GM21825 (cell line): Measurements from ENCODE around the gene BET1L.
"Not testable (repeated sequence)": the region's sequence is repeated elsewhere in the genome, so short reads cannot be mapped to it uniquely, and the experiment has no call there.

ENCODE experiments used
- ATAC-seq: cut with Tn5 transposase; IDR thresholded peaks from one replicate; pipeline ENCODE4 v1.9.1; 2021; ENCODE audit warnings: mild to moderate bottlenecking, moderate library complexity; ENCODE audit not compliant: unreplicated experiment

The BET1L gene

DNA sequence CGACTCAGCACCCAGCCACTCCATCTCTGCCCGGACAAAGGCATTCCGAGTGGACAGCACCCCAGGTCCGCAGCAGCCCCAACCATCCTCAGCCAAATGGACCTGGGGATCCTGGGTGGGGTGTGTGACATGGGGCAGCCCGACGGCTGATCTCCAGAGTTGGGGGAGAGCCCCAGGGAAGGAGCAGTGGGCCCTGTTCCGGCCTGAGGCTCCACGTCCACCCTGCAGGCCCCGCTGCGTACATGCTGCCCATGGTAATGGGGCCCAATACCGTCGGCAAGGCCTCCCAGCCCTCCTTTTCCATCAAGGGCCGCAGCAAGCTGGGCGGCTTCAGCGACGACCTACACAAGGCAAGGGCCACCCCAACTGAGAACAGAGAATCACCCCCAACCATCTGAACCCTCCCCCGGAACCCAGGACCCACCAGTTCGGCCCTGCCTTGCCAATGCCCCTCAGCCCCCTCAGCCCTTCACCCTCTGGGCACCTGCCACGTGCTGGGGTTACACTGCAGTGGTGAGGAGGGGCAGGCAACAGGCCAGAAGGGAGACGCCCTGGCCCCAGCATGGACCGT lies 8.9 kb downstream of the BET1L start:
- ATAC-seq: no peak

DNA sequence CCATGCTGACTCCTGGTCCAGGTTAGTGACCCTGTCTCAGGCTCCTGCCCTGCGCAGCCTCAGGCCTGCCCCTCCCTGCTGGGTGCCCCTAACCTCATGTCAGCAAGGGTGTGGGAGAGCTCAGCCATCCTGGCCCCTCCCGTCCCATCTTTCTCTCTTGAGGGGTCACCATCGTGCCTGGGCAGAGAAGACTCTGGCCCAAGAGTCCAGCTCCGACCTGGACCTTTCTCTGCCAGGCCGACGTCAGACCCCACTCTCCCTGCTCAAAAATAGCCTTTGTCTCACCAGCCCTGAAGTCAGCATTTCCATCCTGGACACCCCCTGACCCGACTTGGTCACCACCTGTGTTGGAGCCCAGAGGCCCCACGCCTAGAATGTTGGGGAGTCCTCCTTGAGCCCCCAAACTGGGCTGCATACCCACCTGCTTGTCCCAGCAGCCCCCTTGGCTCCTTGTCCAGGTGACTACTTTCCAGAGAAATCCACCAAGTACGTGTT lies 9.4 kb downstream of the BET1L start:
- ATAC-seq: no peak

GRCh38 chr11:196786-197731 lies 10.1 kb downstream of the BET1L start:
- ATAC-seq: no peak

- ATAC-seq: not testable (repeated sequence)
These were observed 13.7 kb downstream of the BET1L start for GRCh38 chr11:193481-193880.

GRCh38 chr11:192674-193128 lies 14.5 kb downstream of the BET1L start, which contains the start of gene SCGB1C1:
TSS of gene SCGB1C1 (plus strand) at chr11:193078. CDS start at chr11:193100, 22 bp downstream.
- not testable (repeated sequence) for ATAC-seq

- not testable (repeated sequence) for ATAC-seq
These were observed 15.4 kb downstream of the BET1L start for GRCh38 chr11:191490-192478.

DNA sequence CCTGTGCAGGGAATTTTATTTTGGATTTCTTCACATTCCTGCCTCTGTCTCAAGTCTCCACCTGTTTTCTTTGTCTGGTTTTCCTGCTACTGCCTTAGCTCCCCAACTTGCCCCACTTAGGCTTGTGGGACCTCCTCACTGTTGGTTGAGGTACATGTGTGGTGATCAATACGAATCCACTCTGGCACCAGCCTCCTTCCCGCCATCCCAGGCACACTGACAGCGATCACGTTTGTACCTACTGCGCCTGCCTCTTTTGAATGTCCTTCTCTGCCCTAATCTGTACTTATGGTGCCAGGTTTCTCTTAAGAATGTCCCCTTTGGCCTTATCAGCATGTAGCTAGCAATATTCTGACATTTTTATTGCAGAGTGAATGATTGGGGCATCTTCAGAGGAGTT lies 16.7 kb downstream of the BET1L start:
- not testable (repeated sequence) for ATAC-seq

DNA sequence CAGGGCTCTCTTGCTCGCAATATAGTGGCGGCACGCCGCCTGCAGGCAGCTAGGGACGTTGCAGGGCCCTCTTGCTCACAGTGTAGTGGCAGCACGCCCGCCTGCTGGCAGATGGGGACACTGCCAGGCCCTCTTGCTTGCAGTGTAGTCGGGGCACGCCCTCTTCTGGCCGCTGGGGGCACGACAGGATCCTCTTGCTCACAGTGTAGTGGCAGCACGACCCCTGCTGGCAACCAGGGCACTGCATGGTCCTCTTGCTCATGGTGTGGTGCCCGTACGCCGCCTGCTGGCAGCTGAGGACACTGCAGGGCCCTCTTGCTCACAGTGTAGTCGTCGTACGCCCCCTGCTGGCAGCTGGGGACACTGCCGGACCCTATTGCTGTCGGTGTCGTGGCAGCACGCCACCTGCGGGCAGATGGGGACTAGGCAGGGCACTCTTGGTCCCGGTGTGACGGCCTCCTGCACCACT lies 17.3 kb downstream of the BET1L start:
- peak; percentile 75 for ATAC-seq

DNA sequence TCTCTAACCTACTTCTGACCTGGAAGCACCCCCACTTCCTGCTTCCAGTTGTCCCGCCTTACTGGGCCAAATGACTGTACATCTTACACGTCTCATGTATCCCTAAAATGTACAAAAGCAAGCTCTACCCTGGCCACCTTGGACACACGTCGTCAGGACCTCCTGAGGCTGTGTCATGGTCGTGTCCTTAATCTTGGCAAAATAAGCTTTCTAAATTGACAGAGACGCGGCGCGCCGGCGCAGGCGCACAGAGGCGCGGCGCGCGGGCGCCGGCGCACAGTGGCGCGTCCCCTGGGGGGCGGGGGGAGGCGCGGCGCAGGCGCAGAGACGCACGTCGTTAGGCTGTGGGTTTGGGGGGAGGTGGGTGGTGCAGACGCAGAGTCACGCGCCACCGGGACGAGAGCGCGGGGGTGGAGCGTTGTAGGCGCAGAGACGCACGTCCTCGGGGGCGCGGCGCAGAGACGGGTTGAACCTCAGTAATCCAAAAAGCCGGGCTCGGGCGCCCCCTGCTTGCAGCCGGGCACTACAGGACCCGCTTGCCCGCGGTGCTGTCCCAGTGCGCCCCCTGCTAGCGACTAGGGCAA lies 17.9 kb downstream of the BET1L start:
- not testable (repeated sequence) for ATAC-seq

DNA sequence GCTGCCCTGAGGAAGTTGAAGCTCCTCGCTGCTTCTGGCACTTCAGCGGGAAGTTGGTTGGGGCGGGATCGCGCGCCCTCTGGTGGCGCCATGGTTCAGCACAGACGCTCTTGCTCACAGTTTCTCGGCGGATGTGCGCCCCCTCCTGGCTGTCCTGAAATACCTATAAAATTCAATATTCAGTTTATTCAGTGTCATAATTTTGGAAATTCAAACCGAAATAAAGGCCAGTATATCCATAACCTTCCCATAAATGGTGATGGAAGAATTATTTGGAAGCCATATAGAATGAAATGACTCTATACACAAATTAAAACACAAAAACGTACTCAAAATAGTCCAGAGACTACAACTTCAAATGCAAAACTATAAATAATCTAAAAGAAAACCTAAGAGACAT lies 27.0 kb downstream of the BET1L start:
- ATAC-seq: not testable (repeated sequence)
